ENCODE data around the gene R3HDM2.

- TF ChIP-seq CTCF (IDR thresholded peaks at IDR 0.05; ENCODE audit: borderline replicate concordance, extremely low read depth, low read length, poor library complexity, severe bottlenecking), result no peak
- TF ChIP-seq EZH2 (IDR thresholded peaks at IDR 0.05; ENCODE audit: borderline replicate concordance, low read depth, low read length, severe bottlenecking), result no peak
Measured at GRCh38 chr12:57429473-57430111, 1.3 kb downstream of the R3HDM2 start.
